Gastrocnemius medialis (tissue), 4 donors: ENCODE data around the gene LONRF2. TPM values are rescaled to one million over a fixed set of nuclear protein-coding genes. Genes with fewer than 3 reads are reported as not detected.
A peak's percentile ranks its signal among the peaks of the same experiment; 100 is the strongest.

ENCODE experiments used
- ATAC-seq, 2 donors: fragments of 150-250 bp; one replicate each; pipeline ENCODE4 v1.9.1; 2016
- DNase-seq, 2 donors: peaks; one replicate each; pipeline ENCODE4 v3.0.0-alpha.2; 2019
- H3K27ac ChIP-seq, 4 donors: fragments of 200-600 bp; sonication (generic); 1 replicate in 1 of 4; 2 replicates in 3 of 4; pipeline ENCODE4 v1.5.1; 2016 to 2018; ENCODE audit warnings: mild to moderate bottlenecking in 2 of 4, moderate library complexity in 1 of 4
- H3K27me3 ChIP-seq, 3 donors: fragments of 200-600 bp; sonication (generic) in 2 of 3; 1 replicate in 1 of 3; 2 replicates in 2 of 3; pipeline versions ENCODE4 v1.5.1 to v1.6.0; 2016 to 2019; ENCODE audit warnings: mild to moderate bottlenecking in 1 of 3, moderate library complexity in 1 of 3
- H3K36me3 ChIP-seq, 2 donors: fragments of 200-600 bp; sonication (generic) in 1 of 2; one replicate each; pipeline ENCODE4 v1.5.1; 2017 to 2018
- H3K4me1 ChIP-seq, 2 donors: fragments of 200-600 bp; sonication (generic) in 1 of 2; one replicate each; pipeline ENCODE4 v1.5.1; 2016 to 2017; ENCODE audit warnings: mild to moderate bottlenecking in 2 of 2
- H3K4me3 ChIP-seq, 4 donors: fragments of 200-600 bp; sonication (generic) in 3 of 4; 1 replicate in 1 of 4; 2 replicates in 3 of 4; pipeline ENCODE4 v1.5.1; 2016 to 2019; ENCODE audit warnings: mild to moderate bottlenecking in 2 of 4
- H3K9me3 ChIP-seq, 3 donors: fragments of 200-600 bp; sonication (generic) in 2 of 3; 1 replicate in 1 of 3; 2 replicates in 2 of 3; pipeline ENCODE4 v1.5.1; 2016 to 2019
- CTCF ChIP-seq, 5 experiments: fragments of 450-650 bp in 3 of 5; fragments of 200-600 bp in 2 of 5; sonication (generic) in 2 of 5; IDR thresholded peaks in 4 of 5; conservative IDR thresholded peaks in 1 of 5; 1 replicate in 4 of 5; 2 replicates in 1 of 5; pipeline ENCODE4 v1.5.1; 2016 to 2019; ENCODE audit warnings: antibody characterized with exemption in 5 of 5, mild to moderate bottlenecking in 3 of 5, moderate library complexity in 3 of 5
- POLR2A ChIP-seq, 2 donors: fragments of 450-650 bp; IDR thresholded peaks; one replicate each; pipeline ENCODE4 v1.6.1; 2017; ENCODE audit warnings: antibody characterized with exemption in 2 of 2, mild to moderate bottlenecking in 2 of 2, moderate library complexity in 2 of 2
- in situ Hi-C, 4 donors: fragments of 200-750 bp; cut with MboI; loops; one replicate each; pipeline versions ENCODE4 v1.15.0 to v1.8.0; 2017; ENCODE audit warnings: low sequenced_read_pairs in 4 of 4
- intact Hi-C: fragments of 100-400 bp; cut with DNase I; formaldehyde crosslinking; loops from one replicate; pipeline ENCODE4 v1.15.1; 2023; ENCODE audit warnings: low total_unique reads
- total RNA-seq, 4 donors: library from RNA; depleted of rRNA; stranded (reverse); fragments of >200 nt; gene quantifications; one replicate each; pipeline versions ENCODE4 v1.1.0 to v1.2.3, GENCODE V29; 2016

LONRF2 gene
- total RNA-seq, 4 donors from 2014 or later, result 5.0 to 8.8 (median 7.6) TPM

- no peak for ATAC-seq
- Histone ChIP-seq H3K9me3 (no peaks in the 10 kb centered on the region), H3K36me3 (no peaks in the 10 kb centered on the region), H3K27me3 (no peaks in the 10 kb centered on the region), H3K27ac (no peak overlapping the region), H3K4me3 (no peak overlapping the region), H3K4me1 (no peaks in the 10 kb centered on the region)
- TF ChIP-seq CTCF (IDR thresholded peaks at IDR 0.05 in 4 of 5, conservative IDR thresholded peaks at IDR 0.05 in 1 of 5), result no peak
- no peak for TF ChIP-seq POLR2A (IDR thresholded peaks at IDR 0.05)
- in situ Hi-C loops, result no loop called here
- DNase-seq, result no peak
- intact Hi-C loops, result no loop called here
These were observed 38.4 kb downstream of the LONRF2 start for GRCh38 chr2:100283724-100284501.

DNA sequence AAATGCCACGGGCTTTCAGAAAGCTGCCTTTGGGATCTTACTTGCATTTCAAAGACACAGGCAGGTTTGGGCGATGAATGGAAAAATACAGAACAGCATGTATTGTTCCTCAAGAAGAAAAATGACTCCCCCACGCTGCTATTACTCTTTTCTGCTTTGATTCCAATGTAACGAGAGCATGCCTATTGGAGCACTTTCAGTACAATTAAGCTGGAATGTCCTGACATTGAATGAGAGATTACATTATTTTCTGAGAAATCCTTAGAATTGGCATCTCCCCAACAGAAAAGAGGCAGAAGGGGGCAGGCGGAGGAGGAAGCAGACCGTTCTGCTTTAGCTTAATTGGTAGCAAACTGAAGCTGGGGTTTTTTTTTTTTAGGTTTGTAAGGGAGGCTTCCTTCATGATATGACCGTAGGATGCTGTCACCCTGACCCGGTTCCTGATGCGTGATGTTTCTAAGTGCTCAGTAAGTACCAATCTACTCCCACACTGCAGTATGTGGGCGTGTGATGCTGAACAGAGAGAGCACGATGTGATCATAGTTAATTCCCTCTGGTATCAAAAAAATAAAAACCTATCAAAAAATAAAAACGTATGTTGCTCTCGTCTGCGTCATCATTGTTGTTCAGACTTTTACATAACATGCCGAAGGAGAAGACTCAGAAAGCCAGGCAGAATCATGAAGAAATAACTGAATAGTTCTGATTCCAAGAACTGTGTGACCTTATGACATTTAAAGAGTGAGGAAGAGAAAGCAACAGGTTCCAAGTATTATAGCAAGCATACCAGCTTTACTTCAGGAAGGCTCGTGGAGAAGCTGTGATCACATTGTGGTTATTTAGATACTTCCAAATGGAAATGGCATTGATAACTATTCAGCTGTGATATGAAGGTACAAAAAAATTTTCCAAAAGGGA is 40.5 kb downstream of the LONRF2 start:
- DNase-seq (no peak), ATAC-seq (peak in 1 of 2 donors; percentile 44)
- Histone ChIP-seq H3K9me3 (no peaks in the 10 kb centered on the region), H3K4me3 (no peak overlapping the region), H3K4me1 (no peaks in the 10 kb centered on the region), H3K27ac (peak overlapping the region in 1 of 4 donors; percentile 13), H3K27me3 (no peaks in the 10 kb centered on the region), H3K36me3 (no peaks in the 10 kb centered on the region)
- TF ChIP-seq POLR2A (IDR thresholded peaks at IDR 0.05), result no peak
- no peak for TF ChIP-seq CTCF (IDR thresholded peaks at IDR 0.05 in 4 of 5, conservative IDR thresholded peaks at IDR 0.05 in 1 of 5)
- intact Hi-C loops, result no loop called here
- in situ Hi-C loops, result no loop called here

DNA sequence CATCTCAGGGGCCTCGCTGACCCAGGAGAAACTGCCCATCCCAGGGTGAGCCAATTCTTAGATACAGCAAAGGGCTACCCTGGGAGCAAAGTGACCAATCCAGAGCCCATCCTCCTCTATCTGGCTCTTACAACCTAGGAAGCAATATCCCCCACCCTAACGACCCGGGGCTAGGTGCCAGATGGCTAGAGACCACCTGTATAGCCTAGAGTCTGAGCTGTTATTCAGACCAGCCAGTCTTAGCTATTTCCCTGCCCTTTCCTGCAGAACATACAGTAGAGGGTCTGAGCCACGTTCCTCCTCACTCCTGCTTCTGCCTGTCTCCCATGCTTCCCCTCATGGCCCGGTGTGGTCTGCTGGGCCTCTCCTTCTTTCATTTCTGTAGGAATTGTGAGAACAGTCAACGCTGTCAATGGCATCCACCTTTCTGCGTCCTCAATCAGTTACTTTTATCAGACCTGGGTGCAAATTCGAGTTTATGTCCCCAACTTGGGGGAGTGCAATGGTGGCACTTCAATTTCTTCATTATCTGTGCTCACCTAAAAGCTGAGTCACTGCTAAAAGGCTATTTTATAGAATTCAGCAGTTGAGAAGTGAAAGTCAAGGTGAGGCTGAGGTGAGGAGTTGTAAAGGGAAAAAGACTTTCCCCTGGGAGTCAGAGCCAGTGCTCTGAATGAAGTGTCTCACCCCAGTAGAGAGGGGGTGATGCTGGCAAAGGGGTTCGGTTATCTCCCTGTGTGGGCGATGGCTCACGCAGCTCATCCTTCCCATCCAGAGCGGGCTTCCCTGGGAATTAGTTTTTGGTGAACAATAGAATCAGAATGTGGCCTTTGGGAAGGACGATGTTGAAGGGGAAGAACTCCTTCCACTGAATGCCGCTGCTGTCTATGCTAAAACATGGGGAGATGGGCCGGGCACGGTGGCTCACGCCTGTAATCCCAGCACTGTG is 42.4 kb downstream of the LONRF2 start:
- TF ChIP-seq CTCF (IDR thresholded peaks at IDR 0.05 in 4 of 5, conservative IDR thresholded peaks at IDR 0.05 in 1 of 5) (no peak), POLR2A (IDR thresholded peaks at IDR 0.05) (no peak)
- ATAC-seq (no peak), DNase-seq (no peak)
- Histone ChIP-seq H3K9me3 (no peaks in the 10 kb centered on the region), H3K4me1 (no peaks in the 10 kb centered on the region), H3K36me3 (no peaks in the 10 kb centered on the region), H3K27ac (no peak overlapping the region), H3K4me3 (no peak overlapping the region), H3K27me3 (no peaks in the 10 kb centered on the region)
- in situ Hi-C loops, result no loop called here
- intact Hi-C loops, result no loop called here

- Histone ChIP-seq H3K36me3 (no peaks in the 10 kb centered on the region), H3K4me3 (no peak overlapping the region), H3K27ac (no peak overlapping the region), H3K4me1 (no peaks in the 10 kb centered on the region), H3K27me3 (no peaks in the 10 kb centered on the region), H3K9me3 (no peaks in the 10 kb centered on the region)
- ATAC-seq, result no peak
- in situ Hi-C loops, result no loop called here
- DNase-seq, result no peak
- TF ChIP-seq CTCF (IDR thresholded peaks at IDR 0.05 in 4 of 5, conservative IDR thresholded peaks at IDR 0.05 in 1 of 5) (no peak), POLR2A (IDR thresholded peaks at IDR 0.05) (no peak)
- intact Hi-C loops, result no loop called here
These were observed 43.3 kb downstream of the LONRF2 start for GRCh38 chr2:100278986-100279385.
